ENCODE measurements around the gene FBXW8. TPM values are rescaled to one million over a fixed set of nuclear protein-coding genes. Genes with fewer than 3 reads are reported as not detected.

Gene FBXW8
- total and polyA plus RNA-seq, 2 donors (not counting 3 experiments of a cell fraction or from before 2014, with no cell fraction given), result 15.4 TPM

DNA sequence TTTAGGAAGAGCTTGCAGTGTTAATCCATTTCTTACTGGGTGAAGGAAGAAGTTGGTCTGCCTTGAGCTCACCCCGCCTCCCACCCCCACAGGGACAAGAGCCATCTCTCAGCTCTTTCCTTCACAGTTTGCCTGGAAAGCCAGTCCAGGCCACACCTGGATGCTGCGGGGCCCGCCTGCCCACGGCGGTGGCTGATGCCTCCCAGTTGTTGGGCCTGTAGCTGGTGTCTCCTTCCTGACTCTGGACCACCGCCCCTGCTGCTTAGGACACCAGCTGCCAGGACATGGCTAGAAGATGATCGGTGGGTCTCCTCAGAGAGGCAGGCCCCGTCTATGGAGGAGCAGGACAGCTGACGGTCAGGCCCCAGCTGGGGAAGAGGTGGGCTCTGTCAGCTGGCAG, 95.6 kb downstream of the FBXW8 start:
- Histone ChIP-seq H3K9me3 (replicated peaks; ENCODE audit: control insufficient read depth, insufficient read depth, low read length) (no peaks in the 10 kb centered on the region), H3K9me1 (replicated peaks; ENCODE audit: control insufficient read depth, extremely low read depth, insufficient read depth, low read length) (no peaks in the 10 kb centered on the region), H4K20me1 (replicated peaks; ENCODE audit: control insufficient read depth, extremely low read depth, insufficient read depth, low read length) (no peaks in the 10 kb centered on the region), H3K4me2 (ENCODE audit: insufficient read depth, low read length) (no peak overlapping the region), H3K4me3 (replicated peaks in 1 of 3; ENCODE audit: insufficient read depth in 1 of 3, low read depth in 1 of 3, low read length in 3 of 3) (no peak overlapping the region), H3K79me2 (ENCODE audit: control insufficient read depth, insufficient read depth, low read length) (no peaks in the 10 kb centered on the region), H3K27ac (ENCODE audit: insufficient read depth, low read depth, low read length) (no peak overlapping the region), H2AFZ (ENCODE audit: low read depth, low read length) (no peak overlapping the region), H3K9ac (replicated peaks; ENCODE audit: extremely low read depth, insufficient read depth, low read length) (no peak overlapping the region), H3K4me1 (ENCODE audit: control insufficient read depth, extremely low read depth, insufficient read depth, low read length) (no peaks in the 10 kb centered on the region), H3K27me3 (ENCODE audit: control insufficient read depth in 2 of 2, insufficient read depth in 2 of 2, low read length in 2 of 2) (no peaks in the 10 kb centered on the region), H3K36me3 (ENCODE audit: control insufficient read depth in 2 of 2, extremely low read depth in 1 of 2, insufficient read depth in 2 of 2, low read length in 2 of 2) (peaks cover 9 to 17% of the 10 kb centered on the region in 2 experiments)
- FAIRE-seq (no peak), DNase-seq (ENCODE audit: low read depth, low spot score) (no peak)
- dilution Hi-C loops (cut with MboI; ENCODE audit: extremely low pct_ligation_motif_present, low sequenced_read_pairs) (no loop called here), intact Hi-C loops (cut with micrococcal nuclease) (no loop called here)
- no peak for TF ChIP-seq JUN (IDR thresholded peaks at IDR 0.05; ENCODE audit: borderline replicate concordance, insufficient read depth, insufficient read length, low read depth)
- ChIA-PET CTCF (no interaction called here), POLR2A (no interaction called here)
- no TSS peak for BruUV-seq (replicated peaks)

DNA sequence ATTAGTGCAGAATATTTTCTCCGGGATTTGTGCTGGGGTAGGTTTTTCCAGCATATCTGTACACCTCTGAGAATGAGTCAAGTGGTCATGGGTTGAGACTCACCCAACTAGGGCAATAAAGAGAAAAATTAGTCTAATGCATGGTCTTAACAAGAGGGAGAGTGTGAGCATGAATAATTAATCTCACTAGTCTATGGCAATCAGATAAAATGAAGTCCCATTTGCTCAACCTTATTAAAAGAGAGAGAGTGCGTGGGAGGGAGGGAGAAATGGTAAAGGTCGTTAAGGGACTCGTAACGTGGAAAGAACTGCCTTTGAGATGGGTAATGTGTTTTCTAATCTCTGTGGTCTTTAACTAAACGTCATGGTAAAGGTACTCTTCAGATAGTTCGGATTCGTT, 96.8 kb downstream of the FBXW8 start:
- Histone ChIP-seq H3K4me1 (ENCODE audit: control insufficient read depth, extremely low read depth, insufficient read depth, low read length) (no peaks in the 10 kb centered on the region), H3K27ac (ENCODE audit: insufficient read depth, low read depth, low read length) (no peak overlapping the region), H3K4me2 (ENCODE audit: insufficient read depth, low read length) (no peak overlapping the region), H2AFZ (ENCODE audit: low read depth, low read length) (no peak overlapping the region), H3K9me1 (replicated peaks; ENCODE audit: control insufficient read depth, extremely low read depth, insufficient read depth, low read length) (no peaks in the 10 kb centered on the region), H4K20me1 (replicated peaks; ENCODE audit: control insufficient read depth, extremely low read depth, insufficient read depth, low read length) (no peaks in the 10 kb centered on the region), H3K79me2 (ENCODE audit: control insufficient read depth, insufficient read depth, low read length) (no peaks in the 10 kb centered on the region), H3K4me3 (replicated peaks in 1 of 3; ENCODE audit: insufficient read depth in 1 of 3, low read depth in 1 of 3, low read length in 3 of 3) (no peak overlapping the region), H3K36me3 (ENCODE audit: control insufficient read depth in 2 of 2, extremely low read depth in 1 of 2, insufficient read depth in 2 of 2, low read length in 2 of 2) (peaks cover 9 to 17% of the 10 kb centered on the region in 2 experiments), H3K27me3 (ENCODE audit: control insufficient read depth in 2 of 2, insufficient read depth in 2 of 2, low read length in 2 of 2) (no peaks in the 10 kb centered on the region), H3K9ac (replicated peaks; ENCODE audit: extremely low read depth, insufficient read depth, low read length) (no peak overlapping the region), H3K9me3 (replicated peaks; ENCODE audit: control insufficient read depth, insufficient read depth, low read length) (no peaks in the 10 kb centered on the region)
- POLR2A ChIA-PET, result no interaction called here
- DNase-seq (ENCODE audit: low read depth, low spot score) (no peak), FAIRE-seq (no peak)
- TF ChIP-seq EZH2 (IDR thresholded peaks at IDR 0.05; ENCODE audit: borderline replicate concordance, low read depth, low read length, severe bottlenecking) (no peak), FOS (IDR thresholded peaks at IDR 0.05; ENCODE audit: borderline replicate concordance, insufficient read depth, low read length) (no peak), POLR2AphosphoS5 (IDR thresholded peaks at IDR 0.05; ENCODE audit: insufficient read depth, low read depth, low read length) (no peak)
- TF ChIP-seq, protein P1, sequence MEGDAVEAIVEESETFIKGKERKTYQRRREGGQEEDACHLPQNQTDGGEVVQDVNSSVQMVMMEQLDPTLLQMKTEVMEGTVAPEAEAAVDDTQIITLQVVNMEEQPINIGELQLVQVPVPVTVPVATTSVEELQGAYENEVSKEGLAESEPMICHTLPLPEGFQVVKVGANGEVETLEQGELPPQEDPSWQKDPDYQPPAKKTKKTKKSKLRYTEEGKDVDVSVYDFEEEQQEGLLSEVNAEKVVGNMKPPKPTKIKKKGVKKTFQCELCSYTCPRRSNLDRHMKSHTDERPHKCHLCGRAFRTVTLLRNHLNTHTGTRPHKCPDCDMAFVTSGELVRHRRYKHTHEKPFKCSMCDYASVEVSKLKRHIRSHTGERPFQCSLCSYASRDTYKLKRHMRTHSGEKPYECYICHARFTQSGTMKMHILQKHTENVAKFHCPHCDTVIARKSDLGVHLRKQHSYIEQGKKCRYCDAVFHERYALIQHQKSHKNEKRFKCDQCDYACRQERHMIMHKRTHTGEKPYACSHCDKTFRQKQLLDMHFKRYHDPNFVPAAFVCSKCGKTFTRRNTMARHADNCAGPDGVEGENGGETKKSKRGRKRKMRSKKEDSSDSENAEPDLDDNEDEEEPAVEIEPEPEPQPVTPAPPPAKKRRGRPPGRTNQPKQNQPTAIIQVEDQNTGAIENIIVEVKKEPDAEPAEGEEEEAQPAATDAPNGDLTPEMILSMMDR (IDR thresholded peaks at IDR 0.05; ENCODE audit: extremely low read depth in 1 of 2, insufficient read depth in 1 of 2, low read depth in 1 of 2, low read length in 2 of 2), result no peak
- CTCF ChIA-PET, result no interaction called here
- intact Hi-C loops (cut with micrococcal nuclease), result no loop called here
- dilution Hi-C loops (cut with MboI; ENCODE audit: extremely low pct_ligation_motif_present, low sequenced_read_pairs), result no loop called here
- BruUV-seq (replicated peaks), result no TSS peak

Data from endothelial cell of umbilical vein (primary cell).